Stimulated activated CD8-positive, alpha-beta memory T cell treated with anti-CD3 and anti-CD28 coated beads, Interleukin-15, amount 100 ng/mL, for 48 hours (primary cell): ENCODE results near the gene PFDN1.

Experiments used
- DNase-seq, 2 donors: peaks; one replicate each; pipeline ENCODE4 v3.0.0-alpha.2; 2020; ENCODE audit warnings: low read depth in 2 of 2

Gene PFDN1

GRCh38 chr5:140239461-140239860 lies 63.4 kb downstream of the PFDN1 start:
- DNase-seq: no peak

GRCh38 chr5:140238756-140239155 lies 64.1 kb downstream of the PFDN1 start:
- DNase-seq: no peak

- no peak for DNase-seq
Measured at GRCh38 chr5:140236891-140237598, 65.9 kb downstream of the PFDN1 start.

- no peak for DNase-seq
Measured at GRCh38 chr5:140235791-140236551, 66.9 kb downstream of the PFDN1 start.

GRCh38 chr5:140234377-140234989 lies 68.4 kb downstream of the PFDN1 start:
- no peak for DNase-seq

- no peak for DNase-seq
Measured at GRCh38 chr5:140232731-140233130, 70.2 kb downstream of the PFDN1 start.

GRCh38 chr5:140230373-140230772 lies 72.5 kb downstream of the PFDN1 start:
- no peak for DNase-seq

- DNase-seq: no peak
Measured at GRCh38 chr5:140228364-140228837, 74.5 kb downstream of the PFDN1 start.

- no peak for DNase-seq
Measured at GRCh38 chr5:140227046-140227445, 75.9 kb downstream of the PFDN1 start.

- no peak for DNase-seq
Measured at GRCh38 chr5:140225396-140225795, 77.5 kb downstream of the PFDN1 start.

GRCh38 chr5:140224658-140225057 lies 78.2 kb downstream of the PFDN1 start:
- no peak for DNase-seq

- DNase-seq: no peak
Measured at GRCh38 chr5:140223567-140223966, 79.3 kb downstream of the PFDN1 start.

- DNase-seq: no peak
Measured at GRCh38 chr5:140222416-140222815, 80.5 kb downstream of the PFDN1 start.

GRCh38 chr5:140221697-140222223 lies 81.1 kb downstream of the PFDN1 start:
- no peak for DNase-seq

GRCh38 chr5:140220698-140221064 lies 82.2 kb downstream of the PFDN1 start:
- no peak for DNase-seq

- DNase-seq: no peak
Measured at GRCh38 chr5:140220032-140220697, 82.7 kb downstream of the PFDN1 start.

- DNase-seq: no peak
Measured at GRCh38 chr5:140219068-140219991, 83.6 kb downstream of the PFDN1 start.

GRCh38 chr5:140217299-140218026 lies 85.4 kb downstream of the PFDN1 start:
- DNase-seq: no peak

- DNase-seq: no peak
Measured at GRCh38 chr5:140216478-140217074, 86.3 kb downstream of the PFDN1 start.

GRCh38 chr5:140215276-140215675 lies 87.6 kb downstream of the PFDN1 start:
- no peak for DNase-seq
